Sigmoid colon (tissue), 7 donors: ENCODE results near the gene SLC5A12. TPM values are rescaled to one million over a fixed set of nuclear protein-coding genes. Genes with fewer than 3 reads are reported as not detected.

Experiments used
- DNase-seq: peaks from one replicate; pipeline ENCODE4 v3.0.0-alpha.2; 2019
- H3K27ac ChIP-seq, 4 donors: fragments of 200-600 bp; sonication (generic); one replicate each; pipeline ENCODE4 v1.5.1; 2016 to 2019; ENCODE audit warnings: mild to moderate bottlenecking in 1 of 4
- H3K27me3 ChIP-seq, 3 donors: fragments of 200-600 bp; sonication (generic); one replicate each; pipeline ENCODE4 v1.5.1; 2019; ENCODE audit warnings: mild to moderate bottlenecking in 1 of 3
- H3K36me3 ChIP-seq, 4 donors: fragments of 200-600 bp; sonication (generic); one replicate each; pipeline ENCODE4 v1.5.1; 2016 to 2019
- H3K4me1 ChIP-seq, 4 donors: fragments of 200-600 bp; sonication (generic); one replicate each; pipeline ENCODE4 v1.5.1; 2017 to 2019
- H3K4me3 ChIP-seq, 4 donors: fragments of 200-600 bp; sonication (generic); one replicate each; pipeline ENCODE4 v1.5.1; 2017 to 2019; ENCODE audit warnings: mild to moderate bottlenecking in 2 of 4, moderate library complexity in 1 of 4
- H3K9me3 ChIP-seq, 4 donors: fragments of 200-600 bp in 3 of 4; sonication (generic) in 3 of 4; one replicate each; pipeline versions ENCODE4 v1.5.1 to v1.6.1; 2013 to 2019
- EP300 ChIP-seq, 4 donors: sonication (generic); formaldehyde crosslinking; IDR thresholded peaks; one replicate each; pipeline ENCODE4 v1.6.1; 2017; ENCODE audit warnings: antibody characterized with exemption in 4 of 4
- POLR2A ChIP-seq, 2 donors: fragments of 450-650 bp; IDR thresholded peaks; one replicate each; pipeline ENCODE4 v1.6.1; 2016; ENCODE audit warnings: antibody characterized with exemption in 2 of 2, mild to moderate bottlenecking in 2 of 2, moderate library complexity in 2 of 2
- POLR2AphosphoS5 ChIP-seq, 4 donors: sonication (generic); formaldehyde crosslinking; IDR thresholded peaks; one replicate each; pipeline ENCODE4 v1.6.1; 2017; ENCODE audit warnings: antibody characterized with exemption in 4 of 4
- WGBS, 2 donors: extraction: QIAGEN DNeasy Blood & Tissue Kit; methylation state at CpG; one replicate each; pipeline ENCODE4 v1.1.7; 2013; 5-methylcytosine and 5-hydroxymethylcytosine counted together
- intact Hi-C: fragments of 100-400 bp; cut with DNase I; formaldehyde crosslinking; loops from one replicate; pipeline ENCODE4 v1.15.1; 2023
- polyA plus RNA-seq, 3 donors: library from polyadenylated mRNA; stranded (reverse); fragments of 200-250 nt; gene quantifications; one replicate each; pipeline ENCODE4 v1.2.3, GENCODE V29; 2013
- total RNA-seq, 4 donors: library from RNA; depleted of rRNA; stranded (reverse); fragments of >200 nt; gene quantifications; one replicate each; pipeline ENCODE4 v1.1.0, GENCODE V29; 2016
- TF ChIP-seq, protein P1 (sequence below), 4 experiments: fragments of 450-650 bp in 3 of 4; fragments of 200-600 bp in 1 of 4; IDR thresholded peaks; one replicate each; pipeline ENCODE4 v1.5.1; 2016 to 2019; ENCODE audit warnings: antibody characterized with exemption in 4 of 4, mild to moderate bottlenecking in 3 of 4, moderate library complexity in 2 of 4
- donor health status: healthy with polysubstance abuse.
- donor health status: Bipolar disorder and iron deficiency.
- donor health status: healthy.

The SLC5A12 gene
- total RNA-seq (under 1 TPM in 1 of 4 donors, not detected in 3; under 0.01 TPM), polyA plus RNA-seq (under 1 TPM; under 0.01 to 0.23 (median 0.07) TPM)

DNA sequence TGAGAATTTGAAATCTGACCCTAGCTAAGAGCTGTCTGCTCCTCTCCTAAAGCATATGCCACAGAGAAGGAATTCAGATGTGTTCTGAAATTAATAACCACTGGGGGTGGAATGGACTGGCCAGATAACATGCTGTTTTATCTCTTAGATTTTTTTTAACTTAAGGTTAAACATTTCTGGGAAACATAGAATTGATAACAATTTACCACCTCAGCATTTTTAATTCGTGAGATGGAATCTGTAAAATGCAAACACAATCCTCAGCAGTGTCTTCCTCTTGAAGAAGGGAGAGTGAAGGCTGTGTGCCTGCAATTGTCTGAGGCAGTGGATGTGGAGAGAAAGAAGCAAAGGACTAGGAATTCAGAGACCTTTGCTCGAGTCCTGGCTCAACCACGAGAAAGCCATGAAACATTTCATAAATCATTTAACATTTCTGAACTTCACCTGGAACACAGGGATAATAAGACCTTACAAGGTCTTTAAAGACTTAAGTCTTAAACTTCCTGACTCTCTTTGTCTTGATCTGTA lies at the start of gene SLC5A12:
Gene SLC5A12, minus strand, starts transcription at position 113 of the 528 bp plus-strand sequence. CDS start 346 bp downstream, outside the sequence.
- Histone ChIP-seq H3K4me3 (no peak within 1 kb of the TSS), H3K36me3 (no peaks in the 10 kb centered on the region), H3K27me3 (no peaks in the 10 kb centered on the region), H3K9me3 (no peaks in the 10 kb centered on the region), H3K27ac (no peak within 1 kb of the TSS), H3K4me1 (peaks cover 0 to 5% (median 0%) of the 10 kb centered on the region in 4 donors)
- intact Hi-C loops = no loop called here
- TF ChIP-seq, protein P1, sequence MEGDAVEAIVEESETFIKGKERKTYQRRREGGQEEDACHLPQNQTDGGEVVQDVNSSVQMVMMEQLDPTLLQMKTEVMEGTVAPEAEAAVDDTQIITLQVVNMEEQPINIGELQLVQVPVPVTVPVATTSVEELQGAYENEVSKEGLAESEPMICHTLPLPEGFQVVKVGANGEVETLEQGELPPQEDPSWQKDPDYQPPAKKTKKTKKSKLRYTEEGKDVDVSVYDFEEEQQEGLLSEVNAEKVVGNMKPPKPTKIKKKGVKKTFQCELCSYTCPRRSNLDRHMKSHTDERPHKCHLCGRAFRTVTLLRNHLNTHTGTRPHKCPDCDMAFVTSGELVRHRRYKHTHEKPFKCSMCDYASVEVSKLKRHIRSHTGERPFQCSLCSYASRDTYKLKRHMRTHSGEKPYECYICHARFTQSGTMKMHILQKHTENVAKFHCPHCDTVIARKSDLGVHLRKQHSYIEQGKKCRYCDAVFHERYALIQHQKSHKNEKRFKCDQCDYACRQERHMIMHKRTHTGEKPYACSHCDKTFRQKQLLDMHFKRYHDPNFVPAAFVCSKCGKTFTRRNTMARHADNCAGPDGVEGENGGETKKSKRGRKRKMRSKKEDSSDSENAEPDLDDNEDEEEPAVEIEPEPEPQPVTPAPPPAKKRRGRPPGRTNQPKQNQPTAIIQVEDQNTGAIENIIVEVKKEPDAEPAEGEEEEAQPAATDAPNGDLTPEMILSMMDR (IDR thresholded peaks at IDR 0.05) = no peak
- TF ChIP-seq POLR2AphosphoS5 (IDR thresholded peaks at IDR 0.05) = no peak
- no peak for TF ChIP-seq EP300 (IDR thresholded peaks at IDR 0.05)
- no peak for TF ChIP-seq POLR2A (IDR thresholded peaks at IDR 0.05)
- DNase-seq = no peak
- WGBS, 2 donors = 20 to 54% methylated on average over 3 of the region's 3 CpGs

- DNase-seq = no peak
- H3K4me1 ChIP-seq = no peaks in the 10 kb centered on the region
- H3K27me3 ChIP-seq = no peaks in the 10 kb centered on the region
- no peaks in the 10 kb centered on the region for H3K9me3 ChIP-seq
- H3K27ac ChIP-seq = no peak overlapping the region
- no peaks in the 10 kb centered on the region for H3K36me3 ChIP-seq
- H3K4me3 ChIP-seq = no peak overlapping the region
- TF ChIP-seq POLR2AphosphoS5 (IDR thresholded peaks at IDR 0.05) = no peak
- no peak for TF ChIP-seq POLR2A (IDR thresholded peaks at IDR 0.05)
- TF ChIP-seq EP300 (IDR thresholded peaks at IDR 0.05) = no peak
- TF ChIP-seq, protein P1 (IDR thresholded peaks at IDR 0.05) = no peak
- intact Hi-C loops = no loop called here
Measured at GRCh38 chr11:26769027-26769426, 47.2 kb upstream of the SLC5A12 start.

- no peak overlapping the region for H3K4me3 ChIP-seq
- WGBS, 2 donors = 85 to 86% methylated on average over 2 of the region's 2 CpGs
- H3K27me3 ChIP-seq = no peaks in the 10 kb centered on the region
- no peak for DNase-seq
- no peaks in the 10 kb centered on the region for H3K36me3 ChIP-seq
- H3K27ac ChIP-seq = no peak overlapping the region
- H3K9me3 ChIP-seq = no peaks in the 10 kb centered on the region
- intact Hi-C loops = no loop called here
- TF ChIP-seq, protein P1 (IDR thresholded peaks at IDR 0.05) = no peak
- TF ChIP-seq EP300 (IDR thresholded peaks at IDR 0.05) (no peak), POLR2A (IDR thresholded peaks at IDR 0.05) (no peak), POLR2AphosphoS5 (IDR thresholded peaks at IDR 0.05) (no peak)
- H3K4me1 ChIP-seq = no peaks in the 10 kb centered on the region
Measured at GRCh38 chr11:26767060-26767459, 45.2 kb upstream of the SLC5A12 start.

- Histone ChIP-seq H3K36me3 (no peaks in the 10 kb centered on the region), H3K27me3 (no peaks in the 10 kb centered on the region), H3K9me3 (no peaks in the 10 kb centered on the region), H3K4me3 (no peak overlapping the region), H3K27ac (no peak overlapping the region), H3K4me1 (no peaks in the 10 kb centered on the region)
- WGBS, 2 donors = 95 to 97% methylated on average over 3 of the region's 3 CpGs
- no peak for TF ChIP-seq POLR2A (IDR thresholded peaks at IDR 0.05)
- no peak for TF ChIP-seq POLR2AphosphoS5 (IDR thresholded peaks at IDR 0.05)
- TF ChIP-seq, protein P1 (IDR thresholded peaks at IDR 0.05) = no peak
- intact Hi-C loops = no loop called here
- no peak for DNase-seq
Measured at GRCh38 chr11:26765323-26765722, 43.5 kb upstream of the SLC5A12 start.

GRCh38 chr11:26764825-26765224 lies 43.0 kb upstream of the SLC5A12 start:
- H3K27me3 ChIP-seq = no peaks in the 10 kb centered on the region
- no peak for TF ChIP-seq POLR2A (IDR thresholded peaks at IDR 0.05)
- TF ChIP-seq EP300 (IDR thresholded peaks at IDR 0.05) = no peak
- TF ChIP-seq POLR2AphosphoS5 (IDR thresholded peaks at IDR 0.05) = no peak
- TF ChIP-seq, protein P1 (IDR thresholded peaks at IDR 0.05) = no peak
- H3K27ac ChIP-seq = no peak overlapping the region
- no peak overlapping the region for H3K4me3 ChIP-seq
- H3K4me1 ChIP-seq = no peaks in the 10 kb centered on the region
- intact Hi-C loops = no loop called here
- H3K36me3 ChIP-seq = no peaks in the 10 kb centered on the region
- no peaks in the 10 kb centered on the region for H3K9me3 ChIP-seq
- WGBS, 2 donors = 70 to 80% methylated on average over 3 of the region's 3 CpGs
- DNase-seq = no peak
